K562 (cell line): ENCODE results near the gene CEMIP2. TPM values are rescaled to one million over a fixed set of nuclear protein-coding genes. Genes with fewer than 3 reads are reported as not detected.

Experiments
- polyA plus RNA-seq, 8 experiments: library from polyadenylated mRNA; depleted of rRNA in 4 of 8; stranded (reverse) in 5 of 8; unstranded in 3 of 8; fragments of >200 nt; fragmentation: Nextera tagmentation in 2 of 8; fragmentation: Illumina TruSeq in 1 of 8; extraction: Ambion mirVana in 2 of 8; extraction: Trizol in 1 of 8; gene quantifications; 2 replicates each; pipeline versions ENCODE4 v1.2.1 to v1.2.3, GENCODE V29; 2011 to 2014; ENCODE audit warnings: inconsistent platforms in 1 of 8, missing spikeins in 1 of 8
- total RNA-seq, 7 experiments: library from RNA; depleted of rRNA in 6 of 7; stranded (reverse); fragments of >200 nt in 6 of 7; fragmentation: Illumina TruSeq in 2 of 7; extraction: Trizol in 2 of 7; gene quantifications; 2 replicates each; pipeline versions ENCODE4 v1.2.1 to v1.2.3, GENCODE V29; 2011 to 2021; ENCODE audit warnings: low replicate concordance in 1 of 7
- TF ChIP-seq, protein P1 (sequence below): fragments of 200-600 bp; sonication (generic); IDR thresholded peaks from one replicate; pipeline ENCODE4 v1.6.1; 2012; ENCODE audit warnings: mild to moderate bottlenecking, low read depth, low read length, inconsistent platforms

The CEMIP2 gene
- total and polyA plus RNA-seq, 9 of the 15 experiments (the other 6 are each of a cell fraction or from before 2014, with no cell fraction given), result 5.4 to 29.9 (median 14.2) TPM

DNA sequence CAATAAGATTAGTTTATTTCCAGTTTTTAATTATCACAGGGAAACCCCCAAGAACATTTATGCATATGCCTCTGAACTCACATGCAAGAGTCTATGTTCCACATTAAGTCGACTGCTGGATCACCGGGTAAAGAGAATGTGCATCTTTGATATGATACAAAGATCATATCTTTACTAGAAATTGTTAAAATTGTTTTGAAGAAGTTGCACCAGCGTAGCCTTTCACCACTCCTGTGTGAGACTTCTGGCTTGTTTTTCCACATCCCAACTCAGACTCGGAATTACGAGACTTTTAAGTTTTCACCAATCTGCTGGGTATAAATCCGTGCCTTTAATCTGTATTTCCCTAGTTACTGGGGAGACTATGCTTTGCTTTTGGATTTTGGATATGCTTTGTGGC is 113.2 kb downstream of the CEMIP2 start (continued):
- TF ChIP-seq, protein P1, sequence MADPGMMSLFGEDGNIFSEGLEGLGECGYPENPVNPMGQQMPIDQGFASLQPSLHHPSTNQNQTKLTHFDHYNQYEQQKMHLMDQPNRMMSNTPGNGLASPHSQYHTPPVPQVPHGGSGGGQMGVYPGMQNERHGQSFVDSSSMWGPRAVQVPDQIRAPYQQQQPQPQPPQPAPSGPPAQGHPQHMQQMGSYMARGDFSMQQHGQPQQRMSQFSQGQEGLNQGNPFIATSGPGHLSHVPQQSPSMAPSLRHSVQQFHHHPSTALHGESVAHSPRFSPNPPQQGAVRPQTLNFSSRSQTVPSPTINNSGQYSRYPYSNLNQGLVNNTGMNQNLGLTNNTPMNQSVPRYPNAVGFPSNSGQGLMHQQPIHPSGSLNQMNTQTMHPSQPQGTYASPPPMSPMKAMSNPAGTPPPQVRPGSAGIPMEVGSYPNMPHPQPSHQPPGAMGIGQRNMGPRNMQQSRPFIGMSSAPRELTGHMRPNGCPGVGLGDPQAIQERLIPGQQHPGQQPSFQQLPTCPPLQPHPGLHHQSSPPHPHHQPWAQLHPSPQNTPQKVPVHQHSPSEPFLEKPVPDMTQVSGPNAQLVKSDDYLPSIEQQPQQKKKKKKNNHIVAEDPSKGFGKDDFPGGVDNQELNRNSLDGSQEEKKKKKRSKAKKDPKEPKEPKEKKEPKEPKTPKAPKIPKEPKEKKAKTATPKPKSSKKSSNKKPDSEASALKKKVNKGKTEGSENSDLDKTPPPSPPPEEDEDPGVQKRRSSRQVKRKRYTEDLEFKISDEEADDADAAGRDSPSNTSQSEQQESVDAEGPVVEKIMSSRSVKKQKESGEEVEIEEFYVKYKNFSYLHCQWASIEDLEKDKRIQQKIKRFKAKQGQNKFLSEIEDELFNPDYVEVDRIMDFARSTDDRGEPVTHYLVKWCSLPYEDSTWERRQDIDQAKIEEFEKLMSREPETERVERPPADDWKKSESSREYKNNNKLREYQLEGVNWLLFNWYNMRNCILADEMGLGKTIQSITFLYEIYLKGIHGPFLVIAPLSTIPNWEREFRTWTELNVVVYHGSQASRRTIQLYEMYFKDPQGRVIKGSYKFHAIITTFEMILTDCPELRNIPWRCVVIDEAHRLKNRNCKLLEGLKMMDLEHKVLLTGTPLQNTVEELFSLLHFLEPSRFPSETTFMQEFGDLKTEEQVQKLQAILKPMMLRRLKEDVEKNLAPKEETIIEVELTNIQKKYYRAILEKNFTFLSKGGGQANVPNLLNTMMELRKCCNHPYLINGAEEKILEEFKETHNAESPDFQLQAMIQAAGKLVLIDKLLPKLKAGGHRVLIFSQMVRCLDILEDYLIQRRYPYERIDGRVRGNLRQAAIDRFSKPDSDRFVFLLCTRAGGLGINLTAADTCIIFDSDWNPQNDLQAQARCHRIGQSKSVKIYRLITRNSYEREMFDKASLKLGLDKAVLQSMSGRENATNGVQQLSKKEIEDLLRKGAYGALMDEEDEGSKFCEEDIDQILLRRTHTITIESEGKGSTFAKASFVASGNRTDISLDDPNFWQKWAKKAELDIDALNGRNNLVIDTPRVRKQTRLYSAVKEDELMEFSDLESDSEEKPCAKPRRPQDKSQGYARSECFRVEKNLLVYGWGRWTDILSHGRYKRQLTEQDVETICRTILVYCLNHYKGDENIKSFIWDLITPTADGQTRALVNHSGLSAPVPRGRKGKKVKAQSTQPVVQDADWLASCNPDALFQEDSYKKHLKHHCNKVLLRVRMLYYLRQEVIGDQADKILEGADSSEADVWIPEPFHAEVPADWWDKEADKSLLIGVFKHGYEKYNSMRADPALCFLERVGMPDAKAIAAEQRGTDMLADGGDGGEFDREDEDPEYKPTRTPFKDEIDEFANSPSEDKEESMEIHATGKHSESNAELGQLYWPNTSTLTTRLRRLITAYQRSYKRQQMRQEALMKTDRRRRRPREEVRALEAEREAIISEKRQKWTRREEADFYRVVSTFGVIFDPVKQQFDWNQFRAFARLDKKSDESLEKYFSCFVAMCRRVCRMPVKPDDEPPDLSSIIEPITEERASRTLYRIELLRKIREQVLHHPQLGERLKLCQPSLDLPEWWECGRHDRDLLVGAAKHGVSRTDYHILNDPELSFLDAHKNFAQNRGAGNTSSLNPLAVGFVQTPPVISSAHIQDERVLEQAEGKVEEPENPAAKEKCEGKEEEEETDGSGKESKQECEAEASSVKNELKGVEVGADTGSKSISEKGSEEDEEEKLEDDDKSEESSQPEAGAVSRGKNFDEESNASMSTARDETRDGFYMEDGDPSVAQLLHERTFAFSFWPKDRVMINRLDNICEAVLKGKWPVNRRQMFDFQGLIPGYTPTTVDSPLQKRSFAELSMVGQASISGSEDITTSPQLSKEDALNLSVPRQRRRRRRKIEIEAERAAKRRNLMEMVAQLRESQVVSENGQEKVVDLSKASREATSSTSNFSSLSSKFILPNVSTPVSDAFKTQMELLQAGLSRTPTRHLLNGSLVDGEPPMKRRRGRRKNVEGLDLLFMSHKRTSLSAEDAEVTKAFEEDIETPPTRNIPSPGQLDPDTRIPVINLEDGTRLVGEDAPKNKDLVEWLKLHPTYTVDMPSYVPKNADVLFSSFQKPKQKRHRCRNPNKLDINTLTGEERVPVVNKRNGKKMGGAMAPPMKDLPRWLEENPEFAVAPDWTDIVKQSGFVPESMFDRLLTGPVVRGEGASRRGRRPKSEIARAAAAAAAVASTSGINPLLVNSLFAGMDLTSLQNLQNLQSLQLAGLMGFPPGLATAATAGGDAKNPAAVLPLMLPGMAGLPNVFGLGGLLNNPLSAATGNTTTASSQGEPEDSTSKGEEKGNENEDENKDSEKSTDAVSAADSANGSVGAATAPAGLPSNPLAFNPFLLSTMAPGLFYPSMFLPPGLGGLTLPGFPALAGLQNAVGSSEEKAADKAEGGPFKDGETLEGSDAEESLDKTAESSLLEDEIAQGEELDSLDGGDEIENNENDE, result no peak
